ENCODE data around the gene ETV6. TPM values are rescaled to one million over a fixed set of nuclear protein-coding genes. Genes with fewer than 3 reads are reported as not detected.

The ETV6 gene
- total and polyA plus RNA-seq, 2 of the 8 experiments (the other 6 are each of a cell fraction or from before 2014, with no cell fraction given): 5.5 to 23.9 TPM

DNA sequence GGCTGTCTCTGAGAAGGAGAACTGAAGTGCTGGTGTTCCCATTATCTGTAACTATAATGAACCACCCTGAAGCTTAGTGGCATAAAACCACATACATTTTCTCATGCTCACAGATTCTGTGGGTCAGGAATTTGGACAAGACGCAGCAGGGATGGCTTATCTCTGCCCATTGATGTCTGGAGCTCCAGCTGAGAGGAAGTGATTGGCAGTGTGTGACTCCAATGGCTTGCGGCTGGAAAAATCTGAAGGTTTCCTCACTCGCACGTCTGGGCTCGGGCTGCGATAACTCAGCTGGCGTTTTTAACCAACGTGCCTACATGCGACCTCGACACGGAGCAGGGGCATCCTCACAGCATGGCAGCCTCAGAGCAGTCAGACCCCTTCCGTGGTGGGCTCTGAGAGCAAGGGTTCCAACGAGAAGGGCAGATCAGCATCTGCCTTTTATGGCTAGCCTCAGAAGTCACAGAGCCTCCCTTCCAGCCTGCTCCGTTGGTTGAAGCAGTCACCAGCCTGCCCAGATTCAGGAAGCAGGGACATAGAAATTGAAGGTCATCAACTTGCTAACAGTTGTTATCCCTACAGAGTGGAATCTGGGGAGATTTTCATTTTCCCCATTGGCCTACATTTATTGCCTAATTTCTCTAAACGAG, 277.9 kb downstream of the ETV6 start (continued):
- no peak for TF ChIP-seq TCF12 (IDR thresholded peaks at IDR 0.05; ENCODE audit: low read depth, low read length)
- TF ChIP-seq POU5F1 (IDR thresholded peaks at IDR 0.05; ENCODE audit: low read depth, low read length): no peak
- TF ChIP-seq EGR1 (IDR thresholded peaks at IDR 0.05; ENCODE audit: borderline replicate concordance, low read depth, low read length): no peak
- no peak for TF ChIP-seq ASH2L (IDR thresholded peaks at IDR 0.05; ENCODE audit: low read length)
- no peak for TF ChIP-seq SP4 (IDR thresholded peaks at IDR 0.05; ENCODE audit: low read length)
- TF ChIP-seq EZH2 (IDR thresholded peaks at IDR 0.05; ENCODE audit: low read depth, low read length, severe bottlenecking): no peak

Measured in H1 (cell line).